ENCODE results near the gene EPOP.

- TF ChIP-seq, protein P1, sequence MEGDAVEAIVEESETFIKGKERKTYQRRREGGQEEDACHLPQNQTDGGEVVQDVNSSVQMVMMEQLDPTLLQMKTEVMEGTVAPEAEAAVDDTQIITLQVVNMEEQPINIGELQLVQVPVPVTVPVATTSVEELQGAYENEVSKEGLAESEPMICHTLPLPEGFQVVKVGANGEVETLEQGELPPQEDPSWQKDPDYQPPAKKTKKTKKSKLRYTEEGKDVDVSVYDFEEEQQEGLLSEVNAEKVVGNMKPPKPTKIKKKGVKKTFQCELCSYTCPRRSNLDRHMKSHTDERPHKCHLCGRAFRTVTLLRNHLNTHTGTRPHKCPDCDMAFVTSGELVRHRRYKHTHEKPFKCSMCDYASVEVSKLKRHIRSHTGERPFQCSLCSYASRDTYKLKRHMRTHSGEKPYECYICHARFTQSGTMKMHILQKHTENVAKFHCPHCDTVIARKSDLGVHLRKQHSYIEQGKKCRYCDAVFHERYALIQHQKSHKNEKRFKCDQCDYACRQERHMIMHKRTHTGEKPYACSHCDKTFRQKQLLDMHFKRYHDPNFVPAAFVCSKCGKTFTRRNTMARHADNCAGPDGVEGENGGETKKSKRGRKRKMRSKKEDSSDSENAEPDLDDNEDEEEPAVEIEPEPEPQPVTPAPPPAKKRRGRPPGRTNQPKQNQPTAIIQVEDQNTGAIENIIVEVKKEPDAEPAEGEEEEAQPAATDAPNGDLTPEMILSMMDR (conservative IDR thresholded peaks at IDR 0.05), result no peak
- no peak for TF ChIP-seq ZFX (IDR thresholded peaks at IDR 0.05)
Measured at GRCh38 chr17:38702916-38703741, 28.4 kb upstream of the EPOP start.
